ENCODE measurements around the gene ZNF263.

ZNF263 gene

GRCh38 chr16:3306078-3306477 is 22.8 kb downstream of the ZNF263 start:
- TF ChIP-seq JUND (IDR thresholded peaks at IDR 0.05; ENCODE audit: low read depth), result no peak
- in situ Hi-C loops (cut with HindIII; ENCODE audit: low pct_unique_long_range_greater_than_20kb, low sequenced_read_pairs), result no loop called here
- DNase-seq (ENCODE audit: low read depth in 1 of 2, low spot score in 1 of 2), result no peak

GRCh38 chr16:3311496-3311895 is 28.2 kb downstream of the ZNF263 start:
- no peak for TF ChIP-seq JUND (IDR thresholded peaks at IDR 0.05; ENCODE audit: low read depth)
- in situ Hi-C loops (cut with HindIII; ENCODE audit: low pct_unique_long_range_greater_than_20kb, low sequenced_read_pairs), result no loop called here
- DNase-seq (ENCODE audit: low read depth in 1 of 2, low spot score in 1 of 2), result no peak

- peak in 1 of 2 experiments; percentile 45 for DNase-seq (ENCODE audit: low read depth in 1 of 2, low spot score in 1 of 2)
- no peak for TF ChIP-seq JUND (IDR thresholded peaks at IDR 0.05; ENCODE audit: low read depth)
- in situ Hi-C loops (cut with HindIII; ENCODE audit: low pct_unique_long_range_greater_than_20kb, low sequenced_read_pairs), result no loop called here
Measured at GRCh38 chr16:3317315-3317999, 34.2 kb downstream of the ZNF263 start.

GRCh38 chr16:3321816-3322215 is 38.5 kb downstream of the ZNF263 start:
- in situ Hi-C loops (cut with HindIII; ENCODE audit: low pct_unique_long_range_greater_than_20kb, low sequenced_read_pairs), result no loop called here
- no peak for DNase-seq (ENCODE audit: low read depth in 1 of 2, low spot score in 1 of 2)
- TF ChIP-seq JUND (IDR thresholded peaks at IDR 0.05; ENCODE audit: low read depth), result no peak

- no peak for TF ChIP-seq JUND (IDR thresholded peaks at IDR 0.05; ENCODE audit: low read depth)
- in situ Hi-C loops (cut with HindIII; ENCODE audit: low pct_unique_long_range_greater_than_20kb, low sequenced_read_pairs), result no loop called here
- no peak for DNase-seq (ENCODE audit: low read depth in 1 of 2, low spot score in 1 of 2)
Measured at GRCh38 chr16:3327514-3327913, 44.2 kb downstream of the ZNF263 start.

GRCh38 chr16:3328104-3328503 is 44.8 kb downstream of the ZNF263 start:
- in situ Hi-C loops (cut with HindIII; ENCODE audit: low pct_unique_long_range_greater_than_20kb, low sequenced_read_pairs), result no loop called here
- TF ChIP-seq JUND (IDR thresholded peaks at IDR 0.05; ENCODE audit: low read depth), result no peak
- no peak for DNase-seq (ENCODE audit: low read depth in 1 of 2, low spot score in 1 of 2)

- DNase-seq (ENCODE audit: low read depth in 1 of 2, low spot score in 1 of 2), result no peak
- in situ Hi-C loops (cut with HindIII; ENCODE audit: low pct_unique_long_range_greater_than_20kb, low sequenced_read_pairs), result no loop called here
- no peak for TF ChIP-seq JUND (IDR thresholded peaks at IDR 0.05; ENCODE audit: low read depth)
Measured at GRCh38 chr16:3328643-3329042, 45.4 kb downstream of the ZNF263 start.
